Measurements from ENCODE around the gene AP3D1.
"Not testable (repeated sequence)": the region's sequence is repeated elsewhere in the genome, so short reads cannot be mapped to it uniquely, and the experiment has no call there.

The AP3D1 gene

GRCh38 chr19:2108251-2109016 lies 42.9 kb downstream of the AP3D1 start:
- DNase-seq, result no peak

GRCh38 chr19:2103045-2103707 lies 48.2 kb downstream of the AP3D1 start:
- no peak for DNase-seq

GRCh38 chr19:2101417-2102335 lies 49.7 kb downstream of the AP3D1 start:
- DNase-seq, result no peak

DNA sequence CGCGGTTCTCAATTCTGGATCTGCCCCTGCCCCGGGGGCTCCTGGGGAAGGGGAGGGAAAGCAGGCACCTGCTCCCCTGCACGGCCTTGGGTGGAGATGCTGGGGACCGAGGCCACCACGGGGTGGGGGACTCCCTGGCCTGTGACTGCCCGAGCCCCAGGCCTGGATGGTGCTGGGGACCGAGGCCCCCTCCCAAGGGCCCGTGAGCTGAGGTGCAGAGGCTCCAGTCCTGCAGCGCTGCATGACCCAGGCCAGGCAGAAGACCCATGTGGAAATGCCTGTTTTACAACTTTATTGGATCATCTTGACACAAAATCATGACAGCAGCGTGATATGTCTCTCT lies 50.7 kb downstream of the AP3D1 start:
- DNase-seq, result no peak

DNA sequence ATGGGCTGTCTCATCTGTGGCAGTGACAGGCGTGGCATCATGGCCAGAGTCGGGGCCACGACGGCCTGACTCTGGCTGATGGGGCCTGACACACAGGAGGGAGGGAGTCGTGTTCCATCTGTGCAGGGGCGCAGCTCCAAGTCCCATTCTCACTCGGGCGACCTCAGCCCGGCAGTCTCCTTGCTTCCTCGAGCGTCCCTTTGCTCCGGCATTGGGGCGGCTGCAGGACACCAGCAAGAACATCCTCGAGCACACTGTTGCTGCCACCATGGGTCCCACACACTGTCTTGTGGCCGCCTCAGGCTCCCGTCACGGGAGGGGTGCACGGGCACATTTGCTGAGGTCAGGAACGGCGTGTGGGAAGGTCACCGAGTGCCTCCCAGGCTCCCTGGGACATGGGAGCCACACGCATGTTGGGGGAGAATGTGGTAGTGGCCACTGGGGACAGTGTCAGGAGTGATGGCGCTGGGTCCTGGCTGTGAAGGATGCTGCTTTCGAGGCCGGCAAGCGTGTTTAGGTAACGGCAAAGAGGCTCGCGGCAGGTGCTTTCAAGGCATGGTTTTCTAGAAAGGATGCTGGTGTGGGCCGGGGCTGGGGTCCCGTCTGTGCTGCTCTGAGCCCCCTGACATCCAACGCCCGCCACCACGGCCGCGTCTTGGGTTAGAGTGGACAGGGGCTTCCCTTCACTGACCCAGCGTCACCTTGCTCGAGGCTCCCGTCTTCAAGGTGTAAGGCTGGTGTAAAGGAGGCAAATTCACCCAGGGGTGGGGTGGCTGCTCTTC lies 51.2 kb downstream of the AP3D1 start:
- no peak for DNase-seq

GRCh38 chr19:2099054-2099501 lies 52.3 kb downstream of the AP3D1 start:
- no peak for DNase-seq

- DNase-seq, result no peak
Measured at GRCh38 chr19:2097886-2098327, 53.5 kb downstream of the AP3D1 start.

DNA sequence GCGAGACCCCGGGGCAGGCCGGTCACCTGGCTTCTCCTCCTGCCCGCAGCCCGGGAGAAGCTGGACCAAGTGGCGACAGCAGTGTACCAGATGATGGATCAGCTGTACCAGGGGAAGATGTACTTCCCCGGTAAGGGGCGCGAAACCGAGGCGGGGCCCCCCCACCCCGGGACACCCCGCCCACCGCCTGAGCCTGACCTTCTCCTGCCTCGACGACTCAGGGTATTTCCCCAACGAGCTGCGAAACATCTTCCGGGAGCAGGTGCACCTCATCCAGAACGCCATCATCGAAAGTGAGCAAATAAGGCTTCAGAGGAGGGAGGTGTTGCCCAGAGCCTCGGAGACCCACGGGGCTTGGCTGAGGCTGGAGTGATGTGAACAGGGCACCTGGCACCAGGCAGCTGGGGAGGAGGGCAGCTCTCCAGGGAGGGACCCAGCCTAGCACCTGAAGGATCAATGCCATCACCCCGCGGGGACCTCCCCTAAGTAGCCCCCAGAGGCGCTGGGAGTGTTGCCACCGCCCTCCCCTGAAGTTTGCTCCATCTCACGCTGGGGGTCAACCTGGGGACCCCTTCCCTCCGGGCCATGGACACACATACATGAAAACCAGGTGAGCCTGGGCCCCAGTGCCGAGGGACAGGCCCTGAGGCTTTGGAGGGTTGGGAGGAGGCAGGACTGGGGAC lies 54.0 kb downstream of the AP3D1 start:
- DNase-seq, result no peak

DNA sequence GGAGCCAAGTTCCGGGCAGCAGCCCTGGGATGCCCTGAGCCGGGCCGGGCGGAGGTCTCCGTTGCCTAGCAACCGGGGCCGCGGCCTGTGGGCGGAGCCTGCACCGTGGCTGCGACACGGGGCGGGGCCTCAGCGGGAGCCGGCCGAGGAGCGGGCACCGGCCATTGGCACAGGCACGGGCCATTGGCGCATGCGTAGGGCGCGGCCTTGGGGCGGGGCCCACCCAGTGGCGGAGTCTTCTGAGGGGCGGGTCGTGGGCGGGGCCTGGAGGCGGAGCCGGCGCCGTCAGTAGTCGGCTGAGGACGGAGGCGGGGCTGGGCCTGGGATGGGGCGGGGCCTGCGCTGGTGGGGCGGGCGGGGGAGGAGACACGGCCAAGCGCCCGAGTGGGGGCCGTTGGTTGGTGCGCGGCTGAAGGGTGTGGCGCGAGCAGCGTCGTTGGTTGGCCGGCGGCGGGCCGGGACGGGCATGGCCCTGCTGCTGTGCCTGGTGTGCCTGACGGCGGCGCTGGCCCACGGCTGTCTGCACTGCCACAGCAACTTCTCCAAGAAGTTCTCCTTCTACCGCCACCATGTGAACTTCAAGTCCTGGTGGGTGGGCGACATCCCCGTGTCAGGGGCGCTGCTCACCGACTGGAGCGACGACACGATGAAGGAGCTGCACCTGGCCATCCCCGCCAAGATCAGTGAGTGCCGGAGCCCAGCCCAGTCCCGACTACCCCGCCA lies 54.7 kb downstream of the AP3D1 start, which contains the start of gene IZUMO4:
Gene IZUMO4, plus strand, starts transcription at position 436 of the 723 bp plus-strand sequence. Its CDS starts 31 bp downstream, at position 467.
- peak; percentile 82 for DNase-seq

- peak; percentile 76 for DNase-seq
Measured at GRCh38 chr19:2096034-2096479, 55.3 kb downstream of the AP3D1 start, which contains the start of gene MOB3A. MOB3A (minus strand) TSS chr19:2096326; CDS start chr19:2078560, 17,766 bp downstream.

GRCh38 chr19:2091926-2092525 lies 59.3 kb downstream of the AP3D1 start:
- DNase-seq, result not testable (repeated sequence)

DNA sequence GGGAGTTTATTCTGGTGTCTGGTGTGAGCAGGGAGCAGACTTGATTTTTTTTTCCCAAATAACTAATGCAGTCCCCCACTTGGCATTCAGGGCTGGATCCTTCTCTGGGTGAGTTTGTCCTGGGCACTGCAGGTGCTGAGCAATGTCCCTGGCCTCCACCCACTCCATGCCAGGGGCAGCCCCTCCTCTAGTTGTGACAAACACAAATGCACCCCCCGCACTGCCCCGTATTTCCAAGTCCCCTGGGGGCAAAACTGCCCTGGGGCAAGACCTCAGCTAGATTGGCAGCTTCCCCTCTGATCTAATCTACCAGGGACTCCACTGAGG lies 61.7 kb downstream of the AP3D1 start:
- no peak for DNase-seq

DNA sequence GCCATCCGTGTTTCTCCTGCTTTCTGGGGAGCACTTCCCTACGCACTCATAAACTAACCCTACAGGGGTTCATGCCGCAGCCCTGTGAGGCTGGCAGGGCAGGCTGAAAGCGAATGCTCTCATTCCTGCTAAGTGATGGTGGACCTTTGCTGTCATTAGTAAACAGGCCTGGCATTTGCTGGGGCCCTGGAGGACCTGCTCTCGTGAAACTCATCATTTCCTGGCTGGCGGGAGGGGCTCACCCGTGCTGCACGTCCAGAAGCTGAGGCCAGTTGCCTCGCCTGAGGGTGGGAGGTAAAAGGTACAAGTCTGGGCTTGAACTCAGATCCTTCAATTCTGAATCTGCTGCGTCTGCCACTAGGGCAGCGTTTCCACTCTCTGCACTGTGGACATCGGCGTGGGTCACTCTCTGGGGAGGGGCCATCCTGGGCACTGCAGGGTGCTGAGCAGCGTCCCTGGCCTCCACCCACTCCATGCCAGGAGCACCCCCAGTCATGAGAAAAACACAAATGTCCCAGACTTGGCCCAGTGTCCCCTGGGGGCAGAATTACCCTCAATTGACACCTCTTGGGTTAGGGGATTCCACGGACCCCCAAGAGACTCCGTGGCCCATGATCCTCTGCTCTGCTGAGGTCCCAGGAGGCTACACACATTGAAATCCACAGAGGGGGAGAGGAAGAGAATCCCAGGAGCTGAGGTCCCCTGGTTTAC lies 62.2 kb downstream of the AP3D1 start:
- DNase-seq, result no peak

- DNase-seq, result no peak
Measured at GRCh38 chr19:2087621-2088100, 63.7 kb downstream of the AP3D1 start.

GRCh38 chr19:2086695-2087620 lies 64.4 kb downstream of the AP3D1 start:
- DNase-seq, result not testable (repeated sequence)

DNA sequence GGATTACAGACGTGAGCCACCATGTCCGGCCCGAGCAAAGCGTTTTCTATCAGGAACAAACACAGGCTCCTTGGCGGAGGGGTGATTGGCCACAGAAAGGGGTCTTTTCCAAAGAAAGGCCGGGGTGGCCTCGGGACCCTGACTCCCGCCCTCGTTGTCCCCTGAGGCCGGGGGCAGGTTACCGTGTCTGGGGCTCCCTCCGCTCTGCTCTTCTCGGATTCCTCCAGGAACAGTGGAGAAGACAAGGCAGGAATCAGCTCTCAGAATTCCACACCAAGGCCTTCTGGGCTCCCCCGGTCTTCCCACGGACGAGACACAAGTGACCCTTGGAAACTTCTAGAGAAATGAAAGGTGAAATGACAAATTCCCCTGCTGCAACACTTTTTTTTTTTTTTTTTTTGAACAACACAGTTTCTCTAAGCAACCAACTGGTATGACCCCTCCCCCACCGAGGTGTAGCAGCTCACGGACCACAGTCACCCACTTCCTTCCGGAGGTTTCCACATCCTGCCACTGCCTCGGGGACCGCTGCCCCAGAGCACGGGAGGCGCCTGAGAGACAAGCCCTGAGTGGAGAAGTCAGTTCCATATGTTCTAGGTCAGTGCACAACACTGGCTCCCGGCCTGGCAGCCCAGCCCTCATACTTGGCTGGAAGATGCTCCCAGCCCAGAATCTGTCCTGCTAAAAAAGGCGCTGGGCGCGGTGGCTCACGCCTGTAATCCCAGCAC lies 66.2 kb downstream of the AP3D1 start:
- DNase-seq, result no peak

DNA sequence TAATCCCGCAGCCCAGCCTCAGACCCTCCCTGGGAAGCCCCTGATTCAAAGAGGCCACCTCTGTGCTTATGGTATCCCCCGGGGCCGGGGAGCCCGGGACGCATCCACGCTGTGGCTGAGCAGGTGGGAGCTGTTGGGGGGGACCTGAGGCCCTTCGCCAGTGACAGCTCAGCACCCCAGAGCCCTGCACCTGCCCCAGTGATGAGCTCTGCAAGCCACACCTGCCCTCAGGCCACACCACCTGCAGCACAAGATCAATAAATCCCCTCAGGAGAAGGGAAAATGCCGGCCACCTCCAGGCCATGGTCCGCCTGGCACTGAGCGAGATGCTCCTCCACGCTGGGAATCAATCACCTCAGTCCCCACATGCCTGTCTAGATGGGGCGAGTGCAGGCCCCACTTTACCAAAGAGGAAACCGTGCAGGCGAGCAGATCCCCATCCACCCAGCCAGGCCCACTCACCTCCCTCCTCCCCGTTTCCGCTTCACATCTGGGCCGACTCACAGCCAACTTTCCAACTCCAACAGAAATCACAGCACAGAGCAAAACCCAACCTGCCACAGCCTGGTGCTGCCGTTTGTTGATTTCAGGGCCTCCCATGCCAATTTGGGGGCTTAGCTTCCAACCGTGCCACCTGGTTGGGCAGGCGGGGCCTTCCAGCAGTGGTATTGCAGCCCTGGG lies 68.1 kb downstream of the AP3D1 start:
- no peak for DNase-seq
